Kidney epithelial cell (primary cell): Measurements from ENCODE around the gene CNP. TPM values are rescaled to one million over a fixed set of nuclear protein-coding genes. Genes with fewer than 3 reads are reported as not detected.
"Not testable (repeated sequence)": the region's sequence is repeated elsewhere in the genome, so short reads cannot be mapped to it uniquely, and the experiment has no call there.

Source experiments
- DNase-seq: peaks from one replicate; pipeline ENCODE4 v3.0.0-alpha.2; 2010; ENCODE audit warnings: low read depth
- H3K27me3 ChIP-seq: 2 replicates; pipeline ENCODE4 v1.6.0; 2011; ENCODE audit warnings: low read length; ENCODE audit not compliant: control insufficient read depth, insufficient read depth
- H3K36me3 ChIP-seq: 2 replicates; pipeline ENCODE4 v1.5.1; 2011; ENCODE audit warnings: low read length; ENCODE audit not compliant: control insufficient read depth, insufficient read depth
- H3K4me3 ChIP-seq: 2 replicates; pipeline ENCODE4 v1.5.1; 2011; ENCODE audit warnings: low read depth, mild to moderate bottlenecking, control low read depth, low read length
- CTCF ChIP-seq: IDR thresholded peaks from 2 replicates; pipeline ENCODE4 v1.5.1; 2011; ENCODE audit warnings: mild to moderate bottlenecking, moderate library complexity, low read length, control low read depth, inconsistent platforms; ENCODE audit not compliant: insufficient read depth, poor library complexity, severe bottlenecking
- total RNA-seq: library from RNA; depleted of rRNA; stranded (reverse); fragments of >200 nt; gene quantifications from 2 replicates; pipeline ENCODE4 v1.2.3, GENCODE V29; 2015

Gene CNP
- total RNA-seq, 1 donor from 2014 or later, result 65.1 TPM

- no peak for TF ChIP-seq CTCF
- H3K36me3 ChIP-seq, result no peaks in the 10 kb centered on the region
- DNase-seq, result no peak
- no peaks in the 10 kb centered on the region for H3K27me3 ChIP-seq
- no peak overlapping the region for H3K4me3 ChIP-seq
These were observed 42.6 kb downstream of the CNP start for GRCh38 chr17:42009170-42009569.

- H3K36me3 ChIP-seq, DNase-seq, H3K4me3 ChIP-seq, H3K27me3 ChIP-seq: not testable (repeated sequence)
These were observed 43.7 kb downstream of the CNP start for GRCh38 chr17:42010266-42010680.

GRCh38 chr17:42010898-42011516 is 44.4 kb downstream of the CNP start:
- TF ChIP-seq CTCF, result no peak
- no peaks in the 10 kb centered on the region for H3K27me3 ChIP-seq
- H3K36me3 ChIP-seq, result no peaks in the 10 kb centered on the region
- no peak overlapping the region for H3K4me3 ChIP-seq
- DNase-seq, result no peak

GRCh38 chr17:42012363-42012762 is 45.8 kb downstream of the CNP start:
- not testable (repeated sequence) for H3K27me3 ChIP-seq, H3K36me3 ChIP-seq, DNase-seq, H3K4me3 ChIP-seq

- DNase-seq, H3K36me3 ChIP-seq, H3K4me3 ChIP-seq, H3K27me3 ChIP-seq: not testable (repeated sequence)
These were observed 47.1 kb downstream of the CNP start for GRCh38 chr17:42013740-42014139.

GRCh38 chr17:42016411-42016831 is 49.8 kb downstream of the CNP start:
- no peak for TF ChIP-seq CTCF
- no peak for DNase-seq
- Histone ChIP-seq H3K4me3 (peak overlapping the region; percentile 80), H3K27me3 (no peaks in the 10 kb centered on the region), H3K36me3 (no peaks in the 10 kb centered on the region)

- peak within 1 kb of the TSS; percentile 80 for H3K4me3 ChIP-seq
- DNase-seq, result peak; percentile 47
- no peaks in the 10 kb centered on the region for H3K36me3 ChIP-seq
- no peaks in the 10 kb centered on the region for H3K27me3 ChIP-seq
- TF ChIP-seq CTCF, result no peak
These were observed 50.6 kb downstream of the CNP start, which contains the start of gene DNAJC7 for GRCh38 chr17:42016941-42017865. Gene DNAJC7, minus strand, starts transcription at chr17:42017439. Its CDS starts 23 bp downstream, at chr17:42017416.
